ENCODE data around the gene SAE1.

SAE1 gene

GRCh38 chr19:47221890-47222289 lies 91.3 kb downstream of the SAE1 start:
- no peak for DNase-seq

- peak; percentile 65 to 85 for DNase-seq
Measured at GRCh38 chr19:47225746-47226425, 95.3 kb downstream of the SAE1 start.

GRCh38 chr19:47226426-47227351 lies 96.1 kb downstream of the SAE1 start:
- peak; percentile 51 to 79 for DNase-seq

GRCh38 chr19:47227352-47228167 lies 96.9 kb downstream of the SAE1 start:
- peak; percentile 63 to 64 for DNase-seq

GRCh38 chr19:47228168-47228936 lies 97.7 kb downstream of the SAE1 start:
- peak in 1 of 2 experiments; percentile 38 for DNase-seq

GRCh38 chr19:47228937-47229675 lies 98.5 kb downstream of the SAE1 start:
- no peak for DNase-seq

- no peak for DNase-seq
Measured at GRCh38 chr19:47229676-47230053, 99.0 kb downstream of the SAE1 start.

- DNase-seq: no peak
Measured at GRCh38 chr19:47230054-47230920, 99.7 kb downstream of the SAE1 start.

GRCh38 chr19:47230921-47231214 lies 100.2 kb downstream of the SAE1 start, which contains the start of gene BBC3:
BBC3 (minus strand) TSS chr19:47231199; CDS start chr19:47228431, 2,768 bp downstream.
- no peak for DNase-seq

GRCh38 chr19:47231215-47232054 lies 100.8 kb downstream of the SAE1 start:
- peak; percentile 46 to 51 for DNase-seq

- no peak for DNase-seq
Measured at GRCh38 chr19:47232422-47233211, 102.0 kb downstream of the SAE1 start.

- no peak for DNase-seq
Measured at GRCh38 chr19:47236072-47236675, 105.5 kb downstream of the SAE1 start.

GRCh38 chr19:47239152-47239551 lies 108.5 kb downstream of the SAE1 start:
- no peak for DNase-seq

GRCh38 chr19:47239610-47240296 lies 109.1 kb downstream of the SAE1 start:
- DNase-seq: no peak

- DNase-seq: no peak
Measured at GRCh38 chr19:47240556-47240955, 109.9 kb downstream of the SAE1 start.

- DNase-seq: peak; percentile 70 to 71
Measured at GRCh38 chr19:47240996-47241918, 110.6 kb downstream of the SAE1 start.
